Measurements from ENCODE around the gene CIB4.
A peak's percentile ranks its signal among the peaks of the same experiment; 100 is the strongest.
"Not testable (repeated sequence)": the region's sequence is repeated elsewhere in the genome, so short reads cannot be mapped to it uniquely, and the experiment has no call there.

CIB4 gene

DNA sequence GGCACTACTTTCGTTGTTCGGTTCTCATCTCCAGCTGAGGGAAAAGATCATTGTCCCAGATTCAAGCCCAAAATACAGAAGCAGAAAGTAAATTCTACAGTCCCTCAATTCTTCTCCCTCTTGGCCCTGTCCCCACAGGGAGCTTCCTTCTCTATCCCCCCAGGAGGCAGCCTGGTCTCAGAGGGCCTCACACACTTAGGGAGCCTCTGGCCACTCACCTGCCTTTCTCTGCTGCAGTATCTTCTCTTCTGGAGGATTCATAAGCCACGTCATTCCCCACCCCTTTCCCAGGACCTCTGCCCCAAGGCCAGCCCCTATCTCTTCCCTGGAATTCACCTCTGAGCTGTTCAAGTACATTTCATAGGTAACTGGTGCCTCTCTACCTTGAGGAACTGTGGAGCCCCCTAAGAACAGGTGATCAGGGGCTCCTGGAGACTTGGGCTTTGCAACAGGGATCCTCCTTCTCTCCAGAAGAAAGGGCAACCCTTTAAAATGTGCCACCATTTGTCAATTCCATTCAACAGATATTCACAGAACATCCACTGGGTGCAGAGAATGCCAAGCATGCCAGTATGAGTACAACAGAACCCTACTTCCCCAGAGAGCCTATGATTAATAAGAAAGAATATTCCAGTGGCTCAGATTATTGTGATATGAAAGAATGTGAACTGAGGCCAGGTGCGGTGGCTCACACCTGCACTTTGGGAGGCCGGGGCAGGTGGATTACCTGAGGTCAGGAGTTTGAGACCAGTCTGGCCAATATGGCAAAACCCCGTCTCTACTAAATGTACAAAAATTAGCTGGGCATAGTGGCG lies 72.9 kb downstream of the CIB4 start:
- DNase-seq (ENCODE audit: low spot score), result no peak

DNA sequence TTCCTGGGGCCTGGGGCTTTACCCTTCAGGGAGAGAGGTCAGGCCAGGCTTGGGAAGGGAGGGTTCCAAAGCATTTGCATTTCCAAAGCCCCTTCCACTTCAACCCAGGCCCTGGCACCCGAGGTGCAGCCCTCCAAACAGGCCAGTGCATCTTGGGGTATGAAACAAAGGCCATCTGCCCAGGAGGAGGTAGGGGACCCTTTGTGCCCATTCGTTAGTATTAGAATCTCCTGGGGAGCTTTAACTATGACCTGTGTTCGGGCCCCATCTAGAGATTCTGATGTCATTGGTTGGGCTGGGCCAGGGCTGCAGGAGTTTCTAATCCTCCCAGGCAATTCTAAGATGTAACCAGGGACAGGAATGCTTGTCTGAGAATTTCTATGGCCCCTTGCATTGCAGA lies 73.6 kb downstream of the CIB4 start:
- no peak for DNase-seq (ENCODE audit: low spot score)

DNA sequence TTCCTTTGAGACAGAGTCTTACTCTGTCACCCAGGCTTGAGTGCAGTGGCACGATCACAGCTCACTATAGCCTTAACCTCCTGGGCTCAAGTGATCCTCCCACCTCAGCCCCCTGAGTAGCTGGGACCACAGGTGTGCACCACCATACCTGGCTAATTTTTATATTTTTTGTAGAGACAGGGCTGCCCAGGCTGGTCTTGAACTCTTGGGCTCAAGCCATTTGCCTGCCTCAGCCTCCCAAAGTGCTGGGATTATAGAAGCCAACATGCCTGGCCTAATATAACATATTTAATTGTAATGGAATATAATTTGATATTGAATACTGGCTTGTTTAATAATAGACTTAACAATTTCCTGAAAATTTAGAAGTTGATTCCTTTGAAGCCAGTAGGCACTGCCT lies 74.4 kb downstream of the CIB4 start:
- DNase-seq (ENCODE audit: low spot score), result not testable (repeated sequence)

DNA sequence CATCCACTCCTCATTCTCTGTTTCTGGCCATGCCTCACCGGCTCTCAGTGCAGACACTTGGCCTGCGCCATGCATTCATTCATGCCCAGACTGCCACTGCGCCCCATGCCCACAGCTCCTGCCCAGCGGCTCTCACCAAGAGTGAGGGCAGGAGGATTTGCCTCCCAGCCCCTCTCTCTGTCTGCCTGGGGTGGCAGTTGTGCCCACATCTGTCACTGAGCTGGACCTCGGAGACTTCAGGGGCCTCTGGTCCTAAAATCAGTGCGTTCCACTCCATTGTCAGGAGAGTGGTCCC lies 75.1 kb downstream of the CIB4 start:
- DNase-seq (ENCODE audit: low spot score), result no peak

DNA sequence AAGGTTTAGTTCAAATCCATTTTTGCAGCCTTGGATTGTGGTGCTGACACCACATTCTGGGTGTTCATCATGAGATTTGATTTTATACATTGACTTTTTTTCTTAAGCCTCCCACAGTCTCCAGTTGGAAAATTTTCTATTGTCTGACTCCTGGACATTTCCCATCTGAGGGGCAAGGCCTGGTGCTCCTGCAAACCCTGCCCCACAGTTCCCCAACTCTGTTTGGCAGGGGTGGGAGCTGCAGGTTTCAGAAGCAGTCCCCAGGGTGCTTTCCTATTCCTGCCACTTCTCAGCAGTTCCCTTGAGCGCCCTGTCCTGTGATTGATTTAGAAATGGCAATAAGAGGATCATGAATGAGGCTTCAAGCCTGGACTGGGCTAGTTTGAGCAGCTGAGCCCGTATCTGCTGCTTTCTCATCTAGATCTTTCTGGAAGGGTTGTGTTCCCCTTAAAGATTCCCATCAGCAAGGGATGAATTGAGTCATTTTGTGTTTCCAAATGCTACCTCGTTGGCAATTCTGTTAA lies 77.0 kb downstream of the CIB4 start:
- DNase-seq (ENCODE audit: low spot score), result no peak

DNA sequence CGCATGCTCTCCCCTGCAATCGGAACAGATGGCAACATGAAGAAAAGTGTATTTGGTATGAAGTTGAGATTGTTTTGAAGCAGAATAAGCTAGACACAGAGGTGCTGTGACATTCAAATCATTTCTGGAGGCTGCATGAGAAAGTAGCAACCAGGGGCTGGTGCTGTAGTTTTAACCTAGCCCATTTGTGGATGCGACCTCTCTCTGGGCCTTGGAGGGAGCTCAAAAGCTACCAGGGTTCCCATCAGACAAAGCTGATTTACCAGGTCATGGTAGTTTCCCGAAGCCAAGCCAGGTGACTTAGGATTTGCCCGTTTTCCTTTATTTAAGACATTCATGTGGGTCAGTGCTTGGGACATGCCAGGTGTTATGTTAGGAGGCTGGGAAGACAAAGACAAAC lies 77.5 kb downstream of the CIB4 start:
- no peak for DNase-seq (ENCODE audit: low spot score)

DNA sequence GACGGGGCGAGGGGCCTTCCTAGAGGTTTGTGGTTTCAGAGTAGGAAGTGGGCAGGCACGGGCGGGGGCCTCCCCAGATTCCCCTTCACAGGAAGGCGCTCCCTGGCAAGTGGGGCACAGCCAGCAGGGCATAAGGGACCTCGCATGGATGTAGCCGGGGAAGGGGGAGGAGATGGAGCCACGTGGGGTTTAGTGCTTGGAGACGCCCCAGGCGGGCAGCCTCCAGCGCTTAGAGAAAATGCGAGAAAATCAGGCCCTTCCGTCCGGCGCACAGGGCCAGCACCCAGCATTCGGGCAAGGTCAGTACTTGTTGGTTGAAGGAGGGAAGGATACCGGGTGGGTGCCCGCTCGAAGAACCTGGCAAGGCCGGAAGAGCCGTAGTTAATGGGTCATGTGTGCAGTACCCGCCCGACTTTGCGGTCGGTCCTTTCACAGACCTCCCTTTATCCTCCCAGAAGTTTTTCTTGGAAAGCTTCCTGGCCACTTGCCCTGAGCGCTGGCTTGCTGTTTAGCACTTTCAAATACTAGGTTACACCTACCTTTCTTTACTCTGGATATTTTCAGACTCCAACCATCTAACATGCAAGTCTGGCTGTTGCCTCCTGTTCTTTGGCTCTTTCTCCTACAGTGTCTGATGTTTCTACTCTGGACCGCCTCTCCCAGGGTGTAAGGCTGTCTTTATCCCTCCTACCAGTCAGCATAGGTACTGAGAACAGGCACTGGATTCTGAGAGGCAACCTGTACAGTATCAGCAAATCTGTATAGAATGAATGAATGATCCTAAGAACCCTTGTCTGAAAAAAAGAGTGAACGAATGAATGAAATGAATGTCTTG lies 78.1 kb downstream of the CIB4 start:
- no peak for DNase-seq (ENCODE audit: low spot score)

DNA sequence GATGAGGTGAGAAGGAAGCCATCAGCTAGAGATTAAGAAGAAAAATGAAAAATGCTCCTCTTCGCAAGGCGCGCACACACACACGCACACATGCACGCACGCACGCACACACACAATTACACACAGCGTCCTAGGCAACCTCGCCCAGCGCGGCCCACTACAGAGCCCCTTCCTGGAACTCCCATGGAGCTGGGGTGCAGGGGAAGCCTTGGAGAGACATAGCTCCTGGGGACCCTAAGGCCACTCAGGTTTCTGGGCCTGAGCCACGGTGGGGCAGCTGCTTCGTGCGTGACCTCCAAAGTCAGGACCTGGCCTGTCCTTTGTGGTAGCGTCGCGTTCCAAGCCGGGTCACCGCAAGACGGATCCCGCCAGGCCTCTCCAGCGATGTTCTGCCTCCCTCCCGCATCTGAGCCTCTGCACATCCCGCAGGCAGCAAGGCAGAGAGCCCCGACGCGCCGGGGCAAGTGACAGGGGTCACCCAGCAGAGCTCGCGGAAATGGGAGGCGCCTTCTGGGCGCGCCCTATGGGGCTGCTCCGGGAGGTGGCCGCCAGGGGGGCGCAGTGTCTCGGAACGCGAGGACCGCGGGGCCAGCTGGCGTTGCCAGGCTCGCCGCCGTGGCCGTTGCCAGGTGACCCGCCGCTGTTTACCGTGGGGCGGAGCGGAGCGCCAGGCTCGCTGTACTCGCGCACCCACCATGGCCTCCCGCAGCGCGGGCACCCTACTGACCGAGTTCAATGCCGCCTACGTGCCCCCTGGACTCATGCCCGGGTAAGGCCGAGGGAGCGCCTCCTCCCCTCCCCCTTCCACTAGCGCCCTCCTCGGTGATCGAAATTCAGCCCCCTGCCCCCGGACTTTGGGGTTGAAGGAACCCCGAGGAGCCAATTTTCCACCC lies 79.0 kb downstream of the CIB4 start:
- peak; percentile 40 for DNase-seq (ENCODE audit: low spot score)

DNA sequence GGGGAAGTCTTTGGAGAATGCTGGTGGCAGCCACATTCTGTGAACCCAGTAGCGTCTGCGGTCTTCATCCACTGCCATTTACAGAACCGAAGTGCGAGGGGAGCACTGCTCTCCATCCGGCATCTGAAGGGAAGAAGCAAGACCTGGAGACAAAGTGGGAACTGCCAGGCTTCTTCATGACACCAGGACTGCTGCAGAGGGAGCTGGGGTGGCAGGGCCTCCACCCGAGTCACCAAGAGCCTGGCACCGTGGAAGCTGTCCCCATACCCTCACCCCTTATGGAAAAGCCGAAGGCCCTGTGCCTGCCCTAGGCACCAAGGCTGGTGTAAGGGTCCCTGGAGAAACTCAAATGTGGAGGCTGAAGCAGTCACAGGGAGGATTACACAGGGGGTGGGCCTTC lies 79.8 kb downstream of the CIB4 start:
- DNase-seq (ENCODE audit: low spot score), result no peak

DNA sequence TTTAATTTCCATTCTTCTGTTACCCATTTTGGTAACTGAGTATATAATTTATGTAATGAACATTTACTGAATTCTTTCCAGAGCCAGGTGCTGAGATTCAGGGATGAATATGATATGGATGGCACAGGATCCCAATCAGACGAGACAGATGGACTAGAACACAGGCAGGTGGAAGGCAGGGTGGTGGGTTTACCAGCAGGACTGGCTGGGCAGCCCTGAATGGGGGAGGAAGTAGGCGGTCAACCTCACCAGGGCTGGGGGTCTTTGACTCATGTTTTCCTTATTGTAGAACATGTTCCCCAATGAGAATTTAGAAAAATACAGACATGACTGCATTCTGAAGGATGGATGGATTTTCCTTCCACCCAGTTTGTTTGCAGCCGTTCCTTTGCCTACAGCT lies 80.3 kb downstream of the CIB4 start:
- DNase-seq (ENCODE audit: low spot score), result no peak

DNA sequence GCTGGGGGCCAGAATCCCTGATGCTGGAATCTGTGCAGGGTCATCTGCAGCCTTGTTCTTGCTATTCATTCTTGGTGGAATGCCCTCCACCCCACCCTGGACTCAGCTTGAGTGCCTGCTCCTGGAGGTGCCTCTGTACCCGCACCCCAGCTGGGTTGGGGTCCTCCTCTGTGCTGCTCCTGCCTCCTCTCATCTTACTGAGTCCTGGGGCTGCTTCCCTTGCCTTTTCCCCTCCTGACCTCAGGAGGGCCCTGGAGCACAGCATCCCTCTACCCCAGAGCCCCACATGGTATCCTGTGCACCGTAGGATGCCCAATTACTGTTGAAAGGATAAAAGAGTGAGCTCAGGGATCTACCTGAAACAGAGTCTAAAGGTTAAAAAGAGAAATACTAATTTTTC lies 81.6 kb downstream of the CIB4 start:
- no peak for DNase-seq (ENCODE audit: low spot score)

DNA sequence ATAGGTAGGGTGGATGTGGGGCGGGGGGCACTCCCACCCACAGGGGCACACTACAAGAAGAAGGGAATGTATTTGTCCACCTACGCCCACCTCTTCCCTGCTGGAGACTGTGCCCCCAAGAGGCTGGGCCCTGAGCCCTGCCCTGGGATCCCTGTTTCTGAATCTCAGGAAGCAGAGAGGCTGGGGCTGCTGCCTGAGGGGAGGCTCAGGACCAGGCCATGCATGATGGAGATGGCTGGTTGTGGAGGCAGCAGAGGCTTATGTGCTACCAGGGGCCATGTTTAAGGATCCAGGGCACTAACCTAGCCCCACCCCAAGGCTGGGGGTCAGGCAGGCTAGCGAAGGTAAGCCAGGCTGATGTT lies 82.1 kb downstream of the CIB4 start:
- no peak for DNase-seq (ENCODE audit: low spot score)

DNA sequence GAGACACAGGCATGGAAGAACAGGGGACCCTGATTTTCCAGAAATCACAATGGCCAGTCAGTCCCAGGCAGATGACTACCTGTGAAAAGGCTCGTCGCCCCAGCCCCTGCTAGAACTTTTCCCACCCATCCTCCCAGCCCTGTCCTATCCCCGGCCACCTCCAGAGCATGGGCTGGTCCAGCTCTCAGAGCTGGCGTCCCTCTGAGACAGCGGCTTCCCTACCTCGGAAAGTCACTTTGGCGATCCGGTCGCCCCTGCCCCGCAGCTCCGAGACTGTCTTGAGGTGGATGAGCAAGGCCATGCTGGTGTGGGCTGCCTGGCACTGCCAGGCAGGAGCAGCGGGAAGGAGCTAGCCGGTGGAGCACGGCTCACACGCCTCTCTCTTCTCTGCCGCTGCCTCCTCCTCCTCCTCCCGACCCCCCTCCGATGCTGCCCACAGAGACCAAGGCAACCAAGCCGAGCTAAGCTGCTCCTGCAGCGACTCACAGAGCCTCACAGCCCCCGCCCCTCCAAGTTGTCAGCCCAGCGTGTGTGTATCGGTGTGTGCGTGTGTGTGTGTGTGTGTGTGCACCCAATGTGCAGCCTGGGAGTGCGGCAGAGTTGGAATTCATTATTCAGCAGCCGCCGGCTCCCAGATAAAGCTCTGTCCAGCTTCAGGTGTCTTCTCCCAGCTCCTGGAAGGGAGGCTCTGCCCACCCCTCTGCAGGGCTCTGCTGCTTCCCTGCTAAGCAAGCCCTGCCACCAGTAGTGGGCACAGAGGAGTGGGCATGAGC lies 82.7 kb downstream of the CIB4 start:
- no peak for DNase-seq (ENCODE audit: low spot score)

DNA sequence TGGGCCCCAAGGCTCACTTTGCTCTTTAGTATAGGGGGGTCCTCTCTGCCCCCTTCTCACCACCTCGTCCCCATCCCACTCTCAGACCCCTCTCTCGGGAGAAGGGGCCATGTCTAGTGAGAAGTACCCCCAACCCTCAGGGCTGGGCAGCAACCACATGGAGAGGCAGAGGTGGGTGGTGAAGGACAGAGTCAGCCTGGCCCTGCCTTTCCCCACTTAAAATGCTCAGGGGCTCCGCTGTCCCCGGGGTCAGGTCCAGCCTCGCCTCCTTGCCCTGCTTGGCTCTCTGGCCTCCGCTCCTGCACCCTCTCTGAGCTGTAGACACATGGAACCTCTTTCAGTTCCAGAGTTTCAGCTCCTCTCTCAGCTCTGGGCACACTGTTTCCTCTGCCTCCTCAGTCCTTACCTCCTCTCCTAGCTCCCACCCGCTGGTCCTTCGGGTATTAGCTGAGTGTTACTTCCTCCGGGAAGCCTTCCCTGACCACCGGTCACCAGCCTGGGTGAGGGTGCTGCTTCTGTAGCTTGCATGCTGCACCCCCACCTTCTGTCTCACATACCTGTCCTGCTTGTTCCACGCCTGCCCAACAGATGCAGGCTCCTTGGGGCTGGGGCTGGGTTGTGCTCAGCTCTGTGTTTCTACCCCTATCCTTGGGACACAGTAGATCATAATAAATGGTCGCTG lies 83.8 kb downstream of the CIB4 start:
- no peak for DNase-seq (ENCODE audit: low spot score)

DNA sequence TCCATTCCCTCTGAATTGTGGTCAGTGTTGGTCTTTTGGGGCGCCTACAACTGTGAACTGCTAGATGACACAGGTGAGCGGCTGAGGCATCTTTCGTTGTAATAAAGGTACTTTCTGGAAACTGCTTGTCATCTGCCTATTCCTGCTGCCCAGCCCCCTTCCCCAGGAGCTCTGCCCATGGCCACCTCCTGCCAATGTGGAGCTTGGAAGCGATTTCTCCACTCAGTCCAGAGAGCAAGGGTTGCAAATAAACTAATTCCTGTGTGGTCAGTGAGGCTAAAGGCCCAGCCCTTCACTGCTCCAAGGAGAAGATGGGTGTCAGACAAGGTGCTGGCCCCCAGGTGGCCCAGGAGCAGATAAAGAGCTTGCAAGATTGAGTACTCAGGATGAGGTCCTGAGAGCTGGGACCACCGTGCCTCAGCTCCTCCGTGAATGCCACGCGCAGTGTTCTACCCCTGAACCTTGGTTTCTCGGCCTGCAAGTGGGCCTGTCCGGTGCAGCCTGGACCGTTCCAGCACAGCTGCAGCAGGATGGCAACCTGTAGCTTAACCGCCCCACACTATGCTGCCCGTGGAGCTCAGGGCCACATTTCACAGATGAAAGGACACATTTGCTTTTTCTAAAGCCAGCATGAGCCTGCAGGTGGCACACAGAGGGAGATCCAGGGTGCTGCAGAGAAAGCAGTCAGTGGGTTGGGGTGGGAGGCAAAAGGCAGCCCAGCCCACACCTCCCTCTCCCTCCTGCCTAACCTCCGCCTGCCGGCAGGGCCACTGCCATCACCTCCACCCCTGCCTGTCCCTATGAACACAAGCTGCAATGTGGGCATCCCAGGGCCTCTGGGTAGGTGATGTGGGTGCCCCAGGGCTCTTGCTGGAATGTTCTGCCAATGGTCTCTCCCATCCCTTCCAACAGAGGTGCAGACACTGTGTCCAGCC lies 84.6 kb downstream of the CIB4 start:
- DNase-seq (ENCODE audit: low spot score), result no peak

DNA sequence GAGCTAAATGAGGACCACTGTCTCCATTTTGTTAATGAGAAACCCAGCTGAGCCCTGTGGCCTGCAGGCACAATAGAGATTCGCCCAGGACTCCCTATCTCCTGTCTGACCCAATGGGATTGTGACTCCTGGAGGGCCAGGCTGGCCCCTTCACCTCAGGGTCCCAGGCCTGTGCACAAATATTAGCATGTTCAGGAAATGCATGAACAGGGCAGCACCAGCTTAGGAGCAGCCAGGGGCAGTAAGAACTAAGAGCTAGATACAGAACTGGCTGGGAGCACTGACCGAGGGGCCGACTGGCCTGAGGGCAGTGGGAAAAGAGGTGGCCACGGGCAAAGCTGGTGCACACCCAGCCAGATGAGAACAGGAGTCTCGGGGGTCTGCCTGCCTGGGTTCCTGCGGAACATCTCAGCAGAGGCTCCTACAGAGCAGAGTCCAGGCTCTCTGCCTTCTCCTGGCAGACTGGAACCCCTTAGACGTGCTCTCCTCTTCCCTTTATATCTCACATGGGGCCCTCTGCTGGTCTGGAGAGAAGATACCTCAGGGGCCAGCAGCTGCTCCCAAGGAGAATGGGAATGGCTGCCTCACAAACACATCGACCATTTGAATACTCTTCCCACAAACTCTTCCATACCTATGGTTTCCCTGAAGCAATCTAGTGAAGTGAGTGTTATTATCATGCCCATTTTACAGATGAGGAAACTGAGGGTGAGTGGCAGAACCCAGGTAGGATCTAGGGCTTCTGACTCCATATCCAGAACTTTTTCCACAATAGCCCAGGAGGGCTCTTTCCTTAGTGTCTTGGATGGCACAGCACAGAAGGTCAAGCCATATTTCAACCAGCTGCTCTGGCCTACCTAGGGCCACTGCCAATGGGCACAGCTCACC lies 85.7 kb downstream of the CIB4 start:
- DNase-seq (ENCODE audit: low spot score), result peak; percentile 35

DNA sequence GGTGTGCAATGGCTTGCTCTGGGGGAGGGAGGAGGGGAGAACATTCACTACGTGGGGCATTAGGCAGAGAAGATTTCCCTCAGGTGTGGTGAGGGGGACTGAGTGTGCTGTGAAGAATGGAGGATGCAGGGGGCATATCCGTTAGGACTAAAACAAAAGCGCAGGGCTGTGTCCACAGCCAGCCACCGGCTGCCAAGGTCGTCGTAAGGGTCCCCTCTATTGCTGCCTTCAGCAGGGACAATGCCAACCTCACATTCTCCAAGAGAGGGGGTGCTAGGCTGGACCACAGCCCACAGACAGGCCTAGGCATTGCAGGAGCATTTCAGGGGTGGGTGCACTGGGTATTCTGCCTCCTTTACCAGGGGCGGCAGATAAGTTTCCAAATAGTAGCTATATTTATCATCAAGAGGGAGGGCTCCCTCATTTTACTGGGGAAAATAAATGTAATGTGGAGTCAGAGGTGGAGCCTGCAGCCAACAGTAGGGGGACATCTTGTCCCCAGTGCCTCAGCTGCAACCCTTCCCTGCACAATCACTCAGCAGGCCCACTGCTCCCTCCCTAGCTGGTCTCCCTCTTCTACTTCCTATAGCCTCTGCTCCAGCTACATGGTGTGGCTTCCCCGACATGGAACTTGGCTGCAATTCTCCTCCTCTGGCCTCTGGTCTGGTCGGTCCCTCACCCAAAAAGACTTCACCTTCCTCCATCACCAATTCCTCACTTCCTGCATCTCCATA lies 88.4 kb downstream of the CIB4 start:
- DNase-seq (ENCODE audit: low spot score), result no peak

All from AG08395 (cell line).